ENCODE measurements around the gene C19orf73. TPM values are rescaled to one million over a fixed set of nuclear protein-coding genes. Genes with fewer than 3 reads are reported as not detected.
A peak's percentile ranks its signal among the peaks of the same experiment; 100 is the strongest.

Gene C19orf73
- total RNA-seq, 1 donor from 2014 or later = 1.0 TPM

GRCh38 chr19:49161987-49162386, 43.0 kb upstream of the C19orf73 start:
- H3K4me3 Mint-ChIP-seq = no peak overlapping the region
- no peaks in the 10 kb centered on the region for H3K9me3 Mint-ChIP-seq
- TF ChIP-seq, protein P1, sequence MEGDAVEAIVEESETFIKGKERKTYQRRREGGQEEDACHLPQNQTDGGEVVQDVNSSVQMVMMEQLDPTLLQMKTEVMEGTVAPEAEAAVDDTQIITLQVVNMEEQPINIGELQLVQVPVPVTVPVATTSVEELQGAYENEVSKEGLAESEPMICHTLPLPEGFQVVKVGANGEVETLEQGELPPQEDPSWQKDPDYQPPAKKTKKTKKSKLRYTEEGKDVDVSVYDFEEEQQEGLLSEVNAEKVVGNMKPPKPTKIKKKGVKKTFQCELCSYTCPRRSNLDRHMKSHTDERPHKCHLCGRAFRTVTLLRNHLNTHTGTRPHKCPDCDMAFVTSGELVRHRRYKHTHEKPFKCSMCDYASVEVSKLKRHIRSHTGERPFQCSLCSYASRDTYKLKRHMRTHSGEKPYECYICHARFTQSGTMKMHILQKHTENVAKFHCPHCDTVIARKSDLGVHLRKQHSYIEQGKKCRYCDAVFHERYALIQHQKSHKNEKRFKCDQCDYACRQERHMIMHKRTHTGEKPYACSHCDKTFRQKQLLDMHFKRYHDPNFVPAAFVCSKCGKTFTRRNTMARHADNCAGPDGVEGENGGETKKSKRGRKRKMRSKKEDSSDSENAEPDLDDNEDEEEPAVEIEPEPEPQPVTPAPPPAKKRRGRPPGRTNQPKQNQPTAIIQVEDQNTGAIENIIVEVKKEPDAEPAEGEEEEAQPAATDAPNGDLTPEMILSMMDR (conservative IDR thresholded peaks at IDR 0.05) = no peak
- H3K36me3 Mint-ChIP-seq (ENCODE audit: low read depth) = no peaks in the 10 kb centered on the region
- no peak for DNase-seq (ENCODE audit: low read depth, low spot score)
- H3K27me3 Mint-ChIP-seq (ENCODE audit: low read depth) = peaks cover 14% of the 10 kb centered on the region
- H3K27ac Mint-ChIP-seq (ENCODE audit: unreplicated experiment) = no peak overlapping the region
- H3K4me1 Mint-ChIP-seq = peaks cover 11% of the 10 kb centered on the region

DNA sequence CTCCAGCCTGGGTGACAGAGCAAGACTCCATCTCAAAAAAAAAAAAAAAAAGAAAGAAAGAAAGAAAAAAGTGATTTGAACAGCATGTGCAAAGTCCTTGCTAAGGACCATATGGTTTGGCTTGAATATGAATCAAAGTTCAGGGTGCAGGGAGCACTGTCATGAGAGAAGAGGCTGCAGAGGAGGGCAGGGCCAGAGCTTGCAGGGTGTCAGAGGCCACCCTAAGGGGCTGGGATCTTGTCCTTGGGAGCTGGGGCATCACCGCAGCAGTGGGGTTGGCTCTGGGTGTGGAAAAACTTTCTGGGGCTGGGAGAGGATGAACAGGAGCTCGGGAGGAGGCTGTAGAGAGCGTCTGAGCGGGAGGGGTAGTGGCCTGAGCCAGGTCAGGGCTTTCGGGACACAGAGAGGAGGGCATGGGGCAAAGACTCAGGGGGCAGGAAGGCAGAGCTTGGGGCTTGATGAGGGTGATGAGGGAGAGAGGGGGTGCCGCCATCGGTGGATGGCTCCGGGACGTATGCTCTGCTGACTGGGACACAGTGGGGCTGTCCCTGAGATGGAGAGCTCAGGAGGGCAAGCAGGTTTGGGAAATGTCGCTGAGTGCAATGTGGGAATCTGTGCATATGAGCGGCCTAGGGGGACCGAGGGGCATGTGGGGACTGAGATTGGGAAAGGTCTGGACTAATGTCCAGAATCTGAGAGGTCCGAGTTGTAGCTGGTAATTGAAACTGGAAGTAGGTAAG, 41.7 kb upstream of the C19orf73 start:
- no peaks in the 10 kb centered on the region for H3K9me3 Mint-ChIP-seq
- H3K4me1 Mint-ChIP-seq = peaks cover 17% of the 10 kb centered on the region
- no peak for DNase-seq (ENCODE audit: low read depth, low spot score)
- H3K27me3 Mint-ChIP-seq (ENCODE audit: low read depth) = peaks cover 16% of the 10 kb centered on the region
- H3K4me3 Mint-ChIP-seq = no peak overlapping the region
- H3K27ac Mint-ChIP-seq (ENCODE audit: unreplicated experiment) = no peak overlapping the region
- H3K36me3 Mint-ChIP-seq (ENCODE audit: low read depth) = no peaks in the 10 kb centered on the region
- TF ChIP-seq, protein P1 (conservative IDR thresholded peaks at IDR 0.05) = no peak

DNA sequence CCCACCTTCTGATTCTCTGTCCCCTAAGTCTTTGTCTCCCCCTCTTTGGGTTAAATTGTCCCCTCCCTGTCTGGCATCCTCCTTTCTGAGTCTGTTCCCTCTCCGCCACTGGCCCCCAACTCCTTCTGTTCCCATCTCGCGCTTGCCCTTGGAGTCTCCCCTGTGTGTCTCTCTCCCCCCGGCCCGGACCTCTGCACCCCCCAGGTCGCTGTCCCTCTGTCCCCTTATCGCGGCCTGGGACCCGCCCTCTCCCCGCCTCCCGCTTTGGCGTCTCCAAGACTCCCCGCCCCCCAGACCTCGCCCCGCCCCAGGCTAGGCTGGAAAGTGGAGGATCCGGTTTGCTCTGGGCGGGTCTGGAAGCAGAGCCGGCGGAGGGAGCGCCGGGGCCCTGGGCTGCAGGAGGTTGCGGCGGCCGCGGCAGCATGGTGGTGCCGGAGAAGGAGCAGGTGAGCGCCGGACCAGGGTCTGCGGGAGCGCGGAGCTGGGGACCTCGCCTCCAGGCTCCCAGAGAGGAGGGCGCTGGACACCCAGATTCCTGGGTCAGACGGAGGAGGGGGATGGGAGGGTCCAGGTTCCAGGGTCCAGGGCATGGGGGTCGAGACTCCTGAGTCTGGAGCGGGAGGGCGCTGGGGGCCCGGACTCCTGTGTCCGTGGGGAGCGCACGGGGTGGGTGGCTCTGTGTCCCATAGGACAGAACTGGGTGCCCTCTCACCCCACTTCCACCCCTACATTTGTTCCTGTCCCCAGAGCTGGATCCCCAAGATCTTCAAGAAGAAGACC, 38.7 kb upstream of the C19orf73 start, which contains the start of gene TRPM4:
TRPM4 (plus strand) TSS at position 348 of the 780 bp plus-strand sequence; CDS start at position 423, 75 bp downstream.
- Mint-ChIP-seq H3K4me1 (peaks cover 20% of the 10 kb centered on the region), H3K4me3 (peak within 1 kb of the TSS; percentile 73), H3K36me3 (ENCODE audit: low read depth) (no peaks in the 10 kb centered on the region), H3K27me3 (ENCODE audit: low read depth) (peaks cover 23% of the 10 kb centered on the region), H3K27ac (ENCODE audit: unreplicated experiment) (no peak within 1 kb of the TSS), H3K9me3 (peaks cover 9% of the 10 kb centered on the region)
- TF ChIP-seq, protein P1 (conservative IDR thresholded peaks at IDR 0.05) = no peak
- DNase-seq (ENCODE audit: low read depth, low spot score) = peak; percentile 81

- no peak for DNase-seq (ENCODE audit: low read depth, low spot score)
- Mint-ChIP-seq H3K4me3 (peak overlapping the region; percentile 75), H3K27ac (ENCODE audit: unreplicated experiment) (no peak overlapping the region), H3K9me3 (peaks cover 9% of the 10 kb centered on the region), H3K4me1 (peaks cover 25% of the 10 kb centered on the region), H3K36me3 (ENCODE audit: low read depth) (no peaks in the 10 kb centered on the region), H3K27me3 (ENCODE audit: low read depth) (peaks cover 29% of the 10 kb centered on the region)
- TF ChIP-seq, protein P1 (conservative IDR thresholded peaks at IDR 0.05) = no peak
Observed at GRCh38 chr19:49155820-49156346, 36.9 kb upstream of the C19orf73 start.

- H3K4me3 Mint-ChIP-seq = peak within 1 kb of the TSS; percentile 75
- no peak within 1 kb of the TSS for H3K27ac Mint-ChIP-seq (ENCODE audit: unreplicated experiment)
- no peaks in the 10 kb centered on the region for H3K36me3 Mint-ChIP-seq (ENCODE audit: low read depth)
- H3K27me3 Mint-ChIP-seq (ENCODE audit: low read depth) = peaks cover 29% of the 10 kb centered on the region
- peaks cover 26% of the 10 kb centered on the region for H3K4me1 Mint-ChIP-seq
- no peak for DNase-seq (ENCODE audit: low read depth, low spot score)
- peaks cover 9% of the 10 kb centered on the region for H3K9me3 Mint-ChIP-seq
- TF ChIP-seq, protein P1 (conservative IDR thresholded peaks at IDR 0.05) = no peak
Observed at GRCh38 chr19:49155005-49155819, 36.3 kb upstream of the C19orf73 start, which contains the start of gene HRC. Gene HRC (minus strand): TSS chr19:49155396. CDS start chr19:49155237, 159 bp downstream.

Data from neural crest cell (in vitro differentiated cells).